K562 (cell line): ENCODE results near the gene ANOS1.

ENCODE experiments used
- BRCA1 ChIP-seq, 2 experiments: fragments of 450-650 bp in 1 of 2; sonication (generic) in 1 of 2; formaldehyde crosslinking in 1 of 2; IDR thresholded peaks; 2 replicates each; pipeline versions ENCODE4 v1.5.0 to v1.6.1; 2017 to 2020; ENCODE audit warnings: mild to moderate bottlenecking in 1 of 2, missing genetic modification reagents in 1 of 2
- MYC ChIP-seq, 2 experiments: fragments of 250-450 bp in 1 of 2; sonication (Bioruptor Pico) in 1 of 2; IDR thresholded peaks; 2 replicates each; pipeline versions ENCODE4 v1.5.1 to v1.6.1; 2012 to 2021; ENCODE audit warnings: low read depth in 2 of 2, borderline replicate concordance in 1 of 2, improper control_type of control experiment in 1 of 2, low read length in 1 of 2, mild to moderate bottlenecking in 1 of 2, moderate library complexity in 1 of 2
- NFRKB ChIP-seq: fragments of 450-650 bp; IDR thresholded peaks from 2 replicates; pipeline ENCODE4 v1.6.1; 2016; ENCODE audit warnings: low read depth
- POLR2A ChIP-seq: fragments of 450-650 bp; conservative IDR thresholded peaks from 2 replicates; pipeline ENCODE4 v1.6.1; 2016
- PPARD ChIP-seq: fragments of 250-450 bp; sonication (Bioruptor Pico); IDR thresholded peaks from 2 replicates; pipeline ENCODE4 v1.8.0; 2022; ENCODE audit warnings: inconsistent platforms, mild to moderate bottlenecking, moderate library complexity
- RAD21 ChIP-seq, 2 experiments: fragments of 250-450 bp in 1 of 2; fragments of 450-650 bp in 1 of 2; sonication (Bioruptor Pico) in 1 of 2; formaldehyde crosslinking in 1 of 2; IDR thresholded peaks in 1 of 2; conservative IDR thresholded peaks in 1 of 2; 2 replicates each; pipeline versions ENCODE4 v1.4.0 to v1.8.0; 2020 to 2022; ENCODE audit warnings: mild to moderate bottlenecking in 2 of 2, moderate library complexity in 1 of 2
- ZNF76 ChIP-seq: fragments of 250-450 bp; sonication (Bioruptor Pico); IDR thresholded peaks from 2 replicates; pipeline ENCODE4 v1.4.0; 2020; ENCODE audit warnings: mild to moderate bottlenecking, moderate library complexity, borderline replicate concordance
- ZNF766 ChIP-seq: fragments of 200-800 bp; sonication (Bioruptor generic); conservative IDR thresholded peaks from 2 replicates; pipeline ENCODE4 v1.6.1; 2016; ENCODE audit warnings: missing genetic modification characterization, missing compliant biosample characterization
- TF ChIP-seq, protein P1 (sequence below), 3 experiments: IDR thresholded peaks in 2 of 3; conservative IDR thresholded peaks in 1 of 3; 2 replicates each; pipeline ENCODE4 v1.5.1; 2011 to 2012; ENCODE audit warnings: low read length in 3 of 3, mild to moderate bottlenecking in 3 of 3, control low read depth in 2 of 3, improper control_type of control experiment in 1 of 3, inconsistent platforms in 1 of 3, low read depth in 1 of 3, mixed read lengths in 1 of 3, moderate library complexity in 1 of 3; ENCODE audit not compliant: insufficient read depth in 2 of 3
- TF ChIP-seq, protein P2 (sequence below): fragments of 250-450 bp; sonication (Bioruptor Pico); IDR thresholded peaks from 2 replicates; pipeline ENCODE4 v1.5.0; 2020; ENCODE audit warnings: mild to moderate bottlenecking, borderline replicate concordance

DNA sequence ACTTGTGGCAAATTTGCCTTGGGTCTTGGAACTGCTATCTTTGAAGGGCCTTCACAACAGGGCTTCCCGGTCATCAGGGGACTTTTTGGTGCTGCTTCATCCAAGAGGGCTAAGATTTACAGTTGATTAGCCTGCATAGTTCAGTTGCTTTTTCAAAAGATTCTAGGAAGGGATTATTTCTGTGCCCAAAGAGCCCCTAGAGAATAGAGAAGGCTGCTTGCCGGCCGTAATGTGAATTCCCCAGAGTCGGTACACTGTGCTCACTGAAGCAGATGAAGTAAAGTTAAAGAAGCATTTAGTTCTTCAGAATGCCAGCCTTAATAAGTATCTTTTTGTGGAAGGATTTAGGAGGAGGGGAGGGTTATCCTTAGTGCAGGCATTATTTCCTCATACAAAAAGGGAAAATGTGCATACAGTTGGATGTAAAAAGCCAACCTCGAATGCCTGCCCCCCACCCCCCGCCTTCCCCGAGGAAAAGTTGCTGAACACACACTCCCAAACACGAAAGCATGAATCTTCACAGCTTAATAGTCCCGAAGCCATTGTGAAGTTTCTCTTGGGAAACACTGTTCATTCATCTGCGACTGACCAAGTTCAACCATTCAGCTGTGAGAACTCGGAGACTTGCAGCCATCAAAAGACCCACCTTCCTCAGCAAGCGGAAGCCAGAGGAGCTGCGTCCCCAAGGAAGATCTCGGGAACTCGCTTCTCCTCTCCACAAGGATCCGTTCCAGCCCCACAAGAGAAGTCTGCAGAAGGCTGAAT is 47.6 kb downstream of the ANOS1 start:
- TF ChIP-seq PPARD (no peak), BRCA1 (IDR thresholded peaks at IDR 0.05) (no peak), BRCA1 (CRISPR knock-in tag; IDR thresholded peaks at IDR 0.05) (no peak), ZNF766 (no peak), NFRKB (no peak), MYC (IDR thresholded peaks at IDR 0.05; ENCODE audit: low read depth, low read length) (no peak), MYC (CRISPR knock-in tag; IDR thresholded peaks at IDR 0.05; ENCODE audit: borderline replicate concordance, low read depth) (no peak), RAD21 (CRISPR knock-in tag; conservative IDR thresholded peaks at IDR 0.05 in 1 of 2, IDR thresholded peaks at IDR 0.05 in 1 of 2) (no peak), POLR2A (no peak), ZNF76 (CRISPR knock-in tag) (no peak)
- TF ChIP-seq, protein P1, sequence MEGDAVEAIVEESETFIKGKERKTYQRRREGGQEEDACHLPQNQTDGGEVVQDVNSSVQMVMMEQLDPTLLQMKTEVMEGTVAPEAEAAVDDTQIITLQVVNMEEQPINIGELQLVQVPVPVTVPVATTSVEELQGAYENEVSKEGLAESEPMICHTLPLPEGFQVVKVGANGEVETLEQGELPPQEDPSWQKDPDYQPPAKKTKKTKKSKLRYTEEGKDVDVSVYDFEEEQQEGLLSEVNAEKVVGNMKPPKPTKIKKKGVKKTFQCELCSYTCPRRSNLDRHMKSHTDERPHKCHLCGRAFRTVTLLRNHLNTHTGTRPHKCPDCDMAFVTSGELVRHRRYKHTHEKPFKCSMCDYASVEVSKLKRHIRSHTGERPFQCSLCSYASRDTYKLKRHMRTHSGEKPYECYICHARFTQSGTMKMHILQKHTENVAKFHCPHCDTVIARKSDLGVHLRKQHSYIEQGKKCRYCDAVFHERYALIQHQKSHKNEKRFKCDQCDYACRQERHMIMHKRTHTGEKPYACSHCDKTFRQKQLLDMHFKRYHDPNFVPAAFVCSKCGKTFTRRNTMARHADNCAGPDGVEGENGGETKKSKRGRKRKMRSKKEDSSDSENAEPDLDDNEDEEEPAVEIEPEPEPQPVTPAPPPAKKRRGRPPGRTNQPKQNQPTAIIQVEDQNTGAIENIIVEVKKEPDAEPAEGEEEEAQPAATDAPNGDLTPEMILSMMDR (IDR thresholded peaks at IDR 0.05 in 2 of 3, conservative IDR thresholded peaks at IDR 0.05 in 1 of 3; ENCODE audit: insufficient read depth in 2 of 3, low read depth in 1 of 3, low read length in 3 of 3), result no peak
- TF ChIP-seq, protein P2, sequence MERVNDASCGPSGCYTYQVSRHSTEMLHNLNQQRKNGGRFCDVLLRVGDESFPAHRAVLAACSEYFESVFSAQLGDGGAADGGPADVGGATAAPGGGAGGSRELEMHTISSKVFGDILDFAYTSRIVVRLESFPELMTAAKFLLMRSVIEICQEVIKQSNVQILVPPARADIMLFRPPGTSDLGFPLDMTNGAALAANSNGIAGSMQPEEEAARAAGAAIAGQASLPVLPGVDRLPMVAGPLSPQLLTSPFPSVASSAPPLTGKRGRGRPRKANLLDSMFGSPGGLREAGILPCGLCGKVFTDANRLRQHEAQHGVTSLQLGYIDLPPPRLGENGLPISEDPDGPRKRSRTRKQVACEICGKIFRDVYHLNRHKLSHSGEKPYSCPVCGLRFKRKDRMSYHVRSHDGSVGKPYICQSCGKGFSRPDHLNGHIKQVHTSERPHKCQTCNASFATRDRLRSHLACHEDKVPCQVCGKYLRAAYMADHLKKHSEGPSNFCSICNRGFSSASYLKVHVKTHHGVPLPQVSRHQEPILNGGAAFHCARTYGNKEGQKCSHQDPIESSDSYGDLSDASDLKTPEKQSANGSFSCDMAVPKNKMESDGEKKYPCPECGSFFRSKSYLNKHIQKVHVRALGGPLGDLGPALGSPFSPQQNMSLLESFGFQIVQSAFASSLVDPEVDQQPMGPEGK (CRISPR knock-in tag), result no peak
